GM23248 (cell line): ENCODE results near the gene DNAH14. TPM values are rescaled to one million over a fixed set of nuclear protein-coding genes. Genes with fewer than 3 reads are reported as not detected.
"Not testable (repeated sequence)": the region's sequence is repeated elsewhere in the genome, so short reads cannot be mapped to it uniquely, and the experiment has no call there.

ENCODE experiments used
- DNase-seq: peaks from one replicate; pipeline ENCODE4 v3.0.0-alpha.2; 2015
- H2AFZ ChIP-seq: fragments of 200-600 bp; sonication (generic); 2 replicates; pipeline ENCODE4 v1.6.1; 2016; ENCODE audit warnings: antibody characterized with exemption
- H3F3A ChIP-seq: fragments of 200-600 bp; sonication (generic); 2 replicates; pipeline ENCODE4 v1.6.1; 2016; ENCODE audit warnings: mild to moderate bottlenecking, antibody characterized with exemption, mixed run types; ENCODE audit not compliant: insufficient read depth
- H3K27ac ChIP-seq: fragments of 200-600 bp; sonication (generic); 2 replicates; pipeline ENCODE4 v1.5.1; 2016; ENCODE audit warnings: mild to moderate bottlenecking
- H3K27me3 ChIP-seq: fragments of 200-600 bp; sonication (generic); replicated peaks from 2 replicates; pipeline ENCODE4 v1.6.1; 2016; ENCODE audit warnings: mild to moderate bottlenecking; ENCODE audit not compliant: insufficient read depth
- H3K36me3 ChIP-seq: fragments of 200-600 bp; sonication (generic); 2 replicates; pipeline ENCODE4 v1.6.1; 2016; ENCODE audit warnings: low read depth, mild to moderate bottlenecking
- H3K4me1 ChIP-seq: fragments of 200-600 bp; sonication (generic); 2 replicates; pipeline ENCODE4 v1.6.1; 2016; ENCODE audit warnings: mild to moderate bottlenecking; ENCODE audit not compliant: insufficient read depth
- H3K4me2 ChIP-seq: fragments of 200-600 bp; sonication (generic); one replicate; pipeline ENCODE4 v1.6.1; 2016; ENCODE audit warnings: mild to moderate bottlenecking; ENCODE audit not compliant: unreplicated experiment
- H3K4me3 ChIP-seq: fragments of 200-600 bp; sonication (generic); 2 replicates; pipeline ENCODE4 v1.5.1; 2016; ENCODE audit warnings: mild to moderate bottlenecking
- H3K79me2 ChIP-seq: fragments of 200-600 bp; sonication (generic); 2 replicates; pipeline ENCODE4 v1.6.1; 2016; ENCODE audit warnings: mild to moderate bottlenecking; ENCODE audit not compliant: insufficient read depth
- H3K9ac ChIP-seq: fragments of 200-600 bp; sonication (generic); 2 replicates; pipeline ENCODE4 v1.6.1; 2016; ENCODE audit warnings: mild to moderate bottlenecking
- H3K9me2 ChIP-seq: fragments of 200-600 bp; sonication (generic); 2 replicates; pipeline ENCODE4 v1.6.1; 2016; ENCODE audit warnings: mixed run types, mild to moderate bottlenecking, moderate library complexity; ENCODE audit not compliant: insufficient read depth
- H3K9me3 ChIP-seq: fragments of 200-600 bp; sonication (generic); one replicate; pipeline ENCODE4 v1.6.1; 2017; ENCODE audit warnings: low read depth
- H4K20me1 ChIP-seq: fragments of 200-600 bp; sonication (generic); 2 replicates; pipeline ENCODE4 v1.6.0; 2016; ENCODE audit not compliant: insufficient read depth
- EZH2 ChIP-seq: fragments of 200-600 bp; sonication (generic); IDR thresholded peaks from 2 replicates; pipeline ENCODE4 v1.6.1; 2018; ENCODE audit warnings: antibody characterized with exemption, mild to moderate bottlenecking; ENCODE audit not compliant: insufficient read depth, poor library complexity, severe bottlenecking
- EZH2phosphoT487 ChIP-seq: fragments of 200-600 bp; sonication (generic); IDR thresholded peaks from 2 replicates; pipeline ENCODE4 v1.6.1; 2018; ENCODE audit warnings: antibody characterized with exemption, moderate library complexity, mild to moderate bottlenecking, low read depth; ENCODE audit not compliant: insufficient read depth
- WGBS, 2 experiments: methylation state at CpG; one replicate each; pipeline ENCODE4 v1.1.6; 2015 to 2017; ENCODE audit warnings: low lambda C conversion rate in 2 of 2, low coverage in 1 of 2; ENCODE audit errors: missing lambda C conversion rate in 2 of 2; 5-methylcytosine and 5-hydroxymethylcytosine counted together
- in situ Hi-C: fragments of 300-500 bp; cut with MboI; formaldehyde crosslinking; loops from 2 replicates; pipeline ENCODE4 v1.15.0; 2020
- polyA plus RNA-seq: library from polyadenylated mRNA; unstranded; fragments of >200 nt; fragmentation: Nextera tagmentation; extraction: Ambion mirVana; gene quantifications from 2 replicates; pipeline ENCODE4 v1.2.1, GENCODE V29; 2016
- total RNA-seq: library from RNA; depleted of rRNA; stranded (reverse); fragments of >200 nt; shearing (Covaris generic); gene quantifications from 2 replicates; pipeline ENCODE4 v1.2.3, GENCODE V29; 2014

Gene DNAH14
- total and polyA plus RNA-seq, 2 experiments from 2014 or later: 9.9 to 20.8 TPM

- WGBS, 2 experiments: 39 to 46% methylated on average over 1 of the region's 1 CpG
- Histone ChIP-seq H3K4me1 (no peaks in the 10 kb centered on the region), H2AFZ (no peak overlapping the region), H3K79me2 (no peaks in the 10 kb centered on the region), H3K4me2 (no peak overlapping the region), H3K27me3 (no peaks in the 10 kb centered on the region), H3K27ac (no peak overlapping the region), H3F3A (no peaks in the 10 kb centered on the region), H4K20me1 (no peaks in the 10 kb centered on the region), H3K36me3 (no peaks in the 10 kb centered on the region), H3K9ac (no peak overlapping the region), H3K4me3 (no peak overlapping the region), H3K9me2 (no peaks in the 10 kb centered on the region), H3K9me3 (no peaks in the 10 kb centered on the region)
- DNase-seq: peak; percentile 0
- TF ChIP-seq EZH2phosphoT487 (no peak), EZH2 (no peak)
- in situ Hi-C loops: no loop called here
Observed at GRCh38 chr1:225026701-225027100, 97.2 kb downstream of the DNAH14 start.

DNA sequence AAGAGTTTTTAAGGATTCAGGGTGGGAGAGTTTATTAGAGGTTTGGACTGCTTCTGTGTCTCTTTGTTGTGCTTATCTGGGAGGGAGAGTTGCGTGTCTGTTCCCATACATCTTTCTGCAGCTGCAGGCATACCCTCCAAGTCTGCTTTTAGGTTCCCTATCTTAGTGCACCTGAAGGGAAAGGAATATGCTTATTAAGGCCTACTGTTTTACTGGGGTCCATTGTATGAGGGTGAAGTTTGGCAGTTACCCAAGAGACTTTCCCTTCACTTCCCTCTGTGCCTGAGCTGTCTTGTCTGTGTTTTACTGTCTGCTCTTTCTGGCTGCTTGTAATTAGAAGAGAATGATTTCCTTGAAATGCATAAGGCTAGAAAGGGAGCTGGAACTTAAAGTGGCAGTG lies 107.0 kb downstream of the DNAH14 start:
- H3K4me3 ChIP-seq, in situ Hi-C loops, H3K27me3 ChIP-seq, H3F3A ChIP-seq, H3K79me2 ChIP-seq, H3K4me2 ChIP-seq, H4K20me1 ChIP-seq, H2AFZ ChIP-seq, H3K9me3 ChIP-seq, H3K9me2 ChIP-seq, H3K4me1 ChIP-seq, H3K36me3 ChIP-seq, H3K9ac ChIP-seq, H3K27ac ChIP-seq, DNase-seq: not testable (repeated sequence)
- WGBS, 2 experiments: 82 to 88% methylated on average over 1 of the region's 1 CpG

GRCh38 chr1:225042263-225042662 lies 112.8 kb downstream of the DNAH14 start:
- Histone ChIP-seq H3F3A (no peaks in the 10 kb centered on the region), H3K4me1 (no peaks in the 10 kb centered on the region), H3K4me2 (no peak overlapping the region), H2AFZ (no peak overlapping the region), H4K20me1 (no peaks in the 10 kb centered on the region), H3K9ac (no peak overlapping the region), H3K4me3 (no peak overlapping the region), H3K79me2 (no peaks in the 10 kb centered on the region), H3K9me2 (no peaks in the 10 kb centered on the region), H3K27me3 (no peaks in the 10 kb centered on the region), H3K9me3 (no peaks in the 10 kb centered on the region), H3K27ac (no peak overlapping the region), H3K36me3 (no peaks in the 10 kb centered on the region)
- DNase-seq: no peak
- TF ChIP-seq EZH2 (no peak), EZH2phosphoT487 (no peak)
- in situ Hi-C loops: no loop called here

DNA sequence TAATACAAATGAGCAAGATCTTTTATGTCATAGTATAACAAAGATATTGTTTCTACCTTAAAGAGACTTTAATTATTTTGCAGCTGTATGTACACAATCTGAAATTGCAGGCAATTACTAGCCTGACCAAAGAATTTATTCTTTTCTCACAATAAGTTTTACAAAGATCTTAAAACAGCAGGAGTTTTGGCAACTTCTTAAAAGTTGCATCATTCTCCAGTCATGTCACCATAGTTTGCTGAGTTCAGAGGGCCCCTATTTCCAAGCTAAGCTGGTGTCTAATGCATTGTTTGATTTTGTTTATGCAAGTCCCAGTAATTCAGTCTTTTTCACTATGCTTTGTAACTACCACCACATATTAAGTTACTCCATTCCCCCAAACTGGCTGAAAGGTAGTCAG lies 114.8 kb downstream of the DNAH14 start:
- H3K9me3 ChIP-seq: no peaks in the 10 kb centered on the region
- no peak overlapping the region for H3K9ac ChIP-seq
- H3K27me3 ChIP-seq: no peaks in the 10 kb centered on the region
- peak; percentile 33 for DNase-seq
- no peaks in the 10 kb centered on the region for H3K9me2 ChIP-seq
- no peak overlapping the region for H3K4me3 ChIP-seq
- no peaks in the 10 kb centered on the region for H3K36me3 ChIP-seq
- H3K4me2 ChIP-seq: no peak overlapping the region
- no peak for TF ChIP-seq EZH2
- TF ChIP-seq EZH2phosphoT487: no peak
- no peak overlapping the region for H2AFZ ChIP-seq
- in situ Hi-C loops: no loop called here
- no peaks in the 10 kb centered on the region for H3F3A ChIP-seq
- H4K20me1 ChIP-seq: no peaks in the 10 kb centered on the region
- H3K79me2 ChIP-seq: no peaks in the 10 kb centered on the region
- H3K4me1 ChIP-seq: no peaks in the 10 kb centered on the region
- no peak overlapping the region for H3K27ac ChIP-seq

- H2AFZ ChIP-seq: no peak overlapping the region
- no peaks in the 10 kb centered on the region for H3K4me1 ChIP-seq
- no peak overlapping the region for H3K9ac ChIP-seq
- H3K36me3 ChIP-seq: no peaks in the 10 kb centered on the region
- H3K9me2 ChIP-seq: no peaks in the 10 kb centered on the region
- no peaks in the 10 kb centered on the region for H3K27me3 ChIP-seq
- H3K4me2 ChIP-seq: no peak overlapping the region
- H3K27ac ChIP-seq: no peak overlapping the region
- no peak for DNase-seq
- no peaks in the 10 kb centered on the region for H4K20me1 ChIP-seq
- in situ Hi-C loops: no loop called here
- no peaks in the 10 kb centered on the region for H3K79me2 ChIP-seq
- no peaks in the 10 kb centered on the region for H3K9me3 ChIP-seq
- no peaks in the 10 kb centered on the region for H3F3A ChIP-seq
- TF ChIP-seq EZH2phosphoT487 (no peak), EZH2 (no peak)
- 77 to 87% methylated on average over 2 of the region's 2 CpGs for WGBS, 2 experiments
- H3K4me3 ChIP-seq: no peak overlapping the region
Observed at GRCh38 chr1:225049594-225049993, 120.1 kb downstream of the DNAH14 start.
